Activated CD4-positive, alpha-beta memory T cell treated with anti-CD3 and anti-CD28 coated beads for 36 hours (primary cell): ENCODE measurements around the gene CDC25B. TPM values are rescaled to one million over a fixed set of nuclear protein-coding genes. Genes with fewer than 3 reads are reported as not detected.
A peak's percentile ranks its signal among the peaks of the same experiment; 100 is the strongest.

Experiments
- CTCF ChIA-PET: fragments of 350-600 bp; sonication (Branson Sonifier 250); formaldehyde crosslinking; loops from one replicate; lab custom pipeline; 2021; ENCODE audit warnings: antibody characterized with exemption, inconsistent platforms; lab: Charles Lee
- POLR2A ChIA-PET: fragments of 350-600 bp; sonication (Branson Sonifier 250); formaldehyde crosslinking; loops from one replicate; lab custom pipeline; 2021; ENCODE audit warnings: antibody characterized with exemption; lab: Charles Lee
- DNase-seq: peaks from one replicate; pipeline ENCODE4 v3.0.0-alpha.2; 2020
- H3K27ac Mint-ChIP-seq: one replicate; pipeline ENCODE4 v1.8.0; 2021; ENCODE audit warnings: mixed read lengths
- H3K27me3 Mint-ChIP-seq: one replicate; pipeline ENCODE4 v1.8.0; 2021; ENCODE audit warnings: mixed read lengths
- H3K36me3 Mint-ChIP-seq: one replicate; pipeline ENCODE4 v1.8.0; 2021; ENCODE audit warnings: mixed read lengths
- H3K4me1 Mint-ChIP-seq: one replicate; pipeline ENCODE4 v1.8.0; 2021; ENCODE audit warnings: low read depth, mixed read lengths
- H3K4me3 Mint-ChIP-seq: one replicate; pipeline ENCODE4 v1.8.0; 2021; ENCODE audit warnings: mild to moderate bottlenecking, mixed read lengths
- H3K9me3 Mint-ChIP-seq: one replicate; pipeline ENCODE4 v1.8.0; 2021; ENCODE audit warnings: mixed read lengths
- intact Hi-C: fragments of 100-400 bp; cut with micrococcal nuclease; formaldehyde crosslinking; loops from one replicate; pipeline ENCODE4 v1.15.1; 2023
- total RNA-seq, 2 experiments: library from RNA; stranded (reverse); gene quantifications; one replicate each; pipeline ENCODE4 v1.2.3, GENCODE V29; 2021

The CDC25B gene
- total RNA-seq, 2 experiments from 2014 or later: 120 to 128 TPM

- POLR2A ChIA-PET: no interaction called here
- CTCF ChIA-PET: interaction anchor here (0.6 to 4.7 kb wide), 5 partner anchors 14 to 754 kb away, joined by 3 to 26 read pairs (median 8); partner anchors contain the start of gene AP5S1
- H3K4me3 Mint-ChIP-seq: no peak overlapping the region
- DNase-seq: no peak
- H3K27ac Mint-ChIP-seq: no peak overlapping the region
- no peaks in the 10 kb centered on the region for H3K9me3 Mint-ChIP-seq
- H3K4me1 Mint-ChIP-seq: peaks cover 6% of the 10 kb centered on the region
- H3K27me3 Mint-ChIP-seq: no peaks in the 10 kb centered on the region
- intact Hi-C loops: no loop called here
- H3K36me3 Mint-ChIP-seq: peaks cover 15% of the 10 kb centered on the region
Observed at GRCh38 chr20:3754276-3754630, 41.9 kb upstream of the CDC25B start.

- Mint-ChIP-seq H3K27ac (no peak overlapping the region), H3K36me3 (peaks cover 15% of the 10 kb centered on the region), H3K27me3 (no peaks in the 10 kb centered on the region), H3K4me3 (no peak overlapping the region), H3K4me1 (peaks cover 6% of the 10 kb centered on the region), H3K9me3 (no peaks in the 10 kb centered on the region)
- no peak for DNase-seq
- POLR2A ChIA-PET: no interaction called here
- CTCF ChIA-PET: interaction anchor here (0.7 to 1.3 kb wide), 3 partner anchors 10 to 100 kb away, joined by 3 to 6 read pairs (median 4); partner anchors contain the start of gene ADISSP
- intact Hi-C loops: no loop called here
Observed at GRCh38 chr20:3755269-3755668, 40.8 kb upstream of the CDC25B start.

GRCh38 chr20:3755814-3756480 is 40.2 kb upstream of the CDC25B start:
- ChIA-PET CTCF (interaction anchor here (0.9 to 1.3 kb wide), 4 partner anchors 11 to 100 kb away, joined by 3 to 6 read pairs (median 4); no protein-coding TSS in a partner anchor), POLR2A (no interaction called here)
- Mint-ChIP-seq H3K9me3 (no peaks in the 10 kb centered on the region), H3K27me3 (no peaks in the 10 kb centered on the region), H3K4me1 (peaks cover 6% of the 10 kb centered on the region), H3K36me3 (peaks cover 13% of the 10 kb centered on the region), H3K4me3 (no peak overlapping the region), H3K27ac (no peak overlapping the region)
- DNase-seq: no peak
- intact Hi-C loops: no loop called here

GRCh38 chr20:3757268-3757667 is 38.8 kb upstream of the CDC25B start:
- no peaks in the 10 kb centered on the region for H3K9me3 Mint-ChIP-seq
- intact Hi-C loops: no loop called here
- H3K4me1 Mint-ChIP-seq: peaks cover 3% of the 10 kb centered on the region
- H3K27me3 Mint-ChIP-seq: no peaks in the 10 kb centered on the region
- no peak overlapping the region for H3K4me3 Mint-ChIP-seq
- CTCF ChIA-PET: interaction anchor here (1.3 to 2.6 kb wide), 5 partner anchors 8 to 97 kb away, joined by 3 to 10 read pairs (median 7); partner anchors contain the start of gene ADISSP
- no peak for DNase-seq
- H3K36me3 Mint-ChIP-seq: peaks cover 13% of the 10 kb centered on the region
- POLR2A ChIA-PET: no interaction called here
- H3K27ac Mint-ChIP-seq: no peak overlapping the region

- no peak for DNase-seq
- POLR2A ChIA-PET: no interaction called here
- Mint-ChIP-seq H3K4me1 (no peaks in the 10 kb centered on the region), H3K9me3 (no peaks in the 10 kb centered on the region), H3K27ac (no peak overlapping the region), H3K27me3 (no peaks in the 10 kb centered on the region), H3K36me3 (peaks cover 13% of the 10 kb centered on the region), H3K4me3 (no peak overlapping the region)
- CTCF ChIA-PET: interaction anchor here (0.6 to 2.6 kb wide), 4 partner anchors 9 to 96 kb away, joined by 3 to 10 read pairs (median 7); partner anchors contain the start of gene ADISSP
- intact Hi-C loops: no loop called here
Observed at GRCh38 chr20:3758566-3758965, 37.5 kb upstream of the CDC25B start.

- Mint-ChIP-seq H3K27me3 (no peaks in the 10 kb centered on the region), H3K4me3 (no peak overlapping the region), H3K4me1 (no peaks in the 10 kb centered on the region), H3K27ac (no peak overlapping the region), H3K9me3 (no peaks in the 10 kb centered on the region), H3K36me3 (peaks cover 13% of the 10 kb centered on the region)
- POLR2A ChIA-PET: no interaction called here
- DNase-seq: no peak
- CTCF ChIA-PET: interaction anchor here (1.0 to 2.6 kb wide), 3 partner anchors 8 to 659 kb away, joined by 3 to 10 read pairs (median 10); partner anchors contain the start of gene ADISSP
- intact Hi-C loops: no loop called here
Observed at GRCh38 chr20:3759316-3759823, 36.7 kb upstream of the CDC25B start.

- Mint-ChIP-seq H3K36me3 (peaks cover 11% of the 10 kb centered on the region), H3K27me3 (no peaks in the 10 kb centered on the region), H3K4me3 (no peak overlapping the region), H3K9me3 (no peaks in the 10 kb centered on the region), H3K4me1 (no peaks in the 10 kb centered on the region), H3K27ac (no peak overlapping the region)
- no peak for DNase-seq
- intact Hi-C loops: no loop called here
- ChIA-PET CTCF (interaction anchor here (1.0 to 2.3 kb wide), 2 partner anchors 10 to 660 kb away, joined by 3 to 10 read pairs; no protein-coding TSS in a partner anchor), POLR2A (no interaction called here)
Observed at GRCh38 chr20:3759884-3760283, 36.2 kb upstream of the CDC25B start.

- ChIA-PET POLR2A (no interaction called here), CTCF (interaction anchor here (2.3 kb wide), 1 partner anchor 11 kb away, joined by 10 read pairs; no protein-coding TSS in a partner anchor)
- H3K4me1 Mint-ChIP-seq: peaks cover 3% of the 10 kb centered on the region
- H3K27ac Mint-ChIP-seq: no peak overlapping the region
- no peak overlapping the region for H3K4me3 Mint-ChIP-seq
- peaks cover 11% of the 10 kb centered on the region for H3K36me3 Mint-ChIP-seq
- H3K27me3 Mint-ChIP-seq: no peaks in the 10 kb centered on the region
- H3K9me3 Mint-ChIP-seq: no peaks in the 10 kb centered on the region
- no peak for DNase-seq
- intact Hi-C loops: no loop called here
Observed at GRCh38 chr20:3760655-3761348, 35.3 kb upstream of the CDC25B start.

- no peak overlapping the region for H3K4me3 Mint-ChIP-seq
- peaks cover 20% of the 10 kb centered on the region for H3K4me1 Mint-ChIP-seq
- no peak overlapping the region for H3K27ac Mint-ChIP-seq
- POLR2A ChIA-PET: no interaction called here
- intact Hi-C loops: no loop called here
- DNase-seq: no peak
- no peaks in the 10 kb centered on the region for H3K36me3 Mint-ChIP-seq
- CTCF ChIA-PET: interaction anchor here (1.2 kb wide), 1 partner anchor 53 kb away, joined by 3 read pairs; no protein-coding TSS in a partner anchor
- no peaks in the 10 kb centered on the region for H3K9me3 Mint-ChIP-seq
- H3K27me3 Mint-ChIP-seq: no peaks in the 10 kb centered on the region
Observed at GRCh38 chr20:3763671-3764601, 32.2 kb upstream of the CDC25B start.

GRCh38 chr20:3764659-3765058 is 31.5 kb upstream of the CDC25B start:
- DNase-seq: no peak
- no peak overlapping the region for H3K4me3 Mint-ChIP-seq
- CTCF ChIA-PET: interaction anchor here (1.1 to 1.8 kb wide), 3 partner anchors 12 to 54 kb away, joined by 3 to 6 read pairs (median 3); no protein-coding TSS in a partner anchor
- POLR2A ChIA-PET: no interaction called here
- H3K36me3 Mint-ChIP-seq: no peaks in the 10 kb centered on the region
- intact Hi-C loops: loop anchor here (5.0 kb wide), 1 partner anchor 42 kb away; no protein-coding TSS in a partner anchor
- H3K27ac Mint-ChIP-seq: no peak overlapping the region
- no peaks in the 10 kb centered on the region for H3K9me3 Mint-ChIP-seq
- peaks cover 23% of the 10 kb centered on the region for H3K4me1 Mint-ChIP-seq
- H3K27me3 Mint-ChIP-seq: no peaks in the 10 kb centered on the region

GRCh38 chr20:3765171-3765882 is 30.8 kb upstream of the CDC25B start:
- no peak for DNase-seq
- intact Hi-C loops: loop anchor here (5.0 kb wide), 1 partner anchor 43 kb away; no protein-coding TSS in a partner anchor
- H3K27me3 Mint-ChIP-seq: no peaks in the 10 kb centered on the region
- peak overlapping the region; percentile 3 for H3K4me3 Mint-ChIP-seq
- H3K27ac Mint-ChIP-seq: no peak overlapping the region
- H3K9me3 Mint-ChIP-seq: no peaks in the 10 kb centered on the region
- ChIA-PET CTCF (interaction anchor here (0.9 to 1.8 kb wide), 6 partner anchors 12 to 55 kb away, joined by 3 to 9 read pairs (median 4); partner anchors contain the start of genes AP5S1 and CENPB), POLR2A (no interaction called here)
- no peaks in the 10 kb centered on the region for H3K36me3 Mint-ChIP-seq
- H3K4me1 Mint-ChIP-seq: peaks cover 23% of the 10 kb centered on the region
